ENCODE results near the gene EDN2. TPM values are rescaled to one million over a fixed set of nuclear protein-coding genes. Genes with fewer than 3 reads are reported as not detected.

Gene EDN2
- total RNA-seq, 4 donors from 2014 or later: not detected

DNA sequence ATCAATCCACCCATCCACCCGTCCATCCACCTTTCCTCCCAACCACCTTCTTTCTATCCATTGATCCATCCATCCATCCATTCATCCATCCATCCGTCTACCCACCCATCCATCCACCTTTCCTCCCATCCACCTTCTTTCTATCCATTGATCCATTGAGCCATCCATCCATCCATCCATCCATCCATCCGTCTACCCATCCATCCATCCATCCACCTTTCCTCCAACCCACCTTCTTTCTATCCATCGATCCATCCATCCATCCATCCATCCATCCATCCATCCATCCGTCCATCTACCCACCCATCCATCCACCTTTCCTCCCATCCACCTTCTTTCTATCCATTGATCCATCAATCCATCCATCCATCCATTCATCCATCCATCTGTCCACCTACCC is 5.1 kb upstream of the EDN2 start:
- TF ChIP-seq POLR2A (IDR thresholded peaks at IDR 0.05): no peak
- TF ChIP-seq, protein P1, sequence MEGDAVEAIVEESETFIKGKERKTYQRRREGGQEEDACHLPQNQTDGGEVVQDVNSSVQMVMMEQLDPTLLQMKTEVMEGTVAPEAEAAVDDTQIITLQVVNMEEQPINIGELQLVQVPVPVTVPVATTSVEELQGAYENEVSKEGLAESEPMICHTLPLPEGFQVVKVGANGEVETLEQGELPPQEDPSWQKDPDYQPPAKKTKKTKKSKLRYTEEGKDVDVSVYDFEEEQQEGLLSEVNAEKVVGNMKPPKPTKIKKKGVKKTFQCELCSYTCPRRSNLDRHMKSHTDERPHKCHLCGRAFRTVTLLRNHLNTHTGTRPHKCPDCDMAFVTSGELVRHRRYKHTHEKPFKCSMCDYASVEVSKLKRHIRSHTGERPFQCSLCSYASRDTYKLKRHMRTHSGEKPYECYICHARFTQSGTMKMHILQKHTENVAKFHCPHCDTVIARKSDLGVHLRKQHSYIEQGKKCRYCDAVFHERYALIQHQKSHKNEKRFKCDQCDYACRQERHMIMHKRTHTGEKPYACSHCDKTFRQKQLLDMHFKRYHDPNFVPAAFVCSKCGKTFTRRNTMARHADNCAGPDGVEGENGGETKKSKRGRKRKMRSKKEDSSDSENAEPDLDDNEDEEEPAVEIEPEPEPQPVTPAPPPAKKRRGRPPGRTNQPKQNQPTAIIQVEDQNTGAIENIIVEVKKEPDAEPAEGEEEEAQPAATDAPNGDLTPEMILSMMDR (IDR thresholded peaks at IDR 0.05 in 4 of 5, conservative IDR thresholded peaks at IDR 0.05 in 1 of 5): no peak
- no peak for DNase-seq
- H3K27me3 ChIP-seq: no peaks in the 10 kb centered on the region
- peaks cover 13 to 22% of the 10 kb centered on the region in 2 donors for H3K4me1 ChIP-seq
- no peak for ATAC-seq
- no peaks in the 10 kb centered on the region for H3K9me3 ChIP-seq
- no peaks in the 10 kb centered on the region for H3K36me3 ChIP-seq
- no peak overlapping the region for H3K4me3 ChIP-seq
- H3K27ac ChIP-seq: no peak overlapping the region
- in situ Hi-C loops (cut with MboI; ENCODE audit: low sequenced_read_pairs in 4 of 4) (no loop called here), intact Hi-C loops (cut with DNase I; ENCODE audit: low total_unique reads) (no loop called here)

DNA sequence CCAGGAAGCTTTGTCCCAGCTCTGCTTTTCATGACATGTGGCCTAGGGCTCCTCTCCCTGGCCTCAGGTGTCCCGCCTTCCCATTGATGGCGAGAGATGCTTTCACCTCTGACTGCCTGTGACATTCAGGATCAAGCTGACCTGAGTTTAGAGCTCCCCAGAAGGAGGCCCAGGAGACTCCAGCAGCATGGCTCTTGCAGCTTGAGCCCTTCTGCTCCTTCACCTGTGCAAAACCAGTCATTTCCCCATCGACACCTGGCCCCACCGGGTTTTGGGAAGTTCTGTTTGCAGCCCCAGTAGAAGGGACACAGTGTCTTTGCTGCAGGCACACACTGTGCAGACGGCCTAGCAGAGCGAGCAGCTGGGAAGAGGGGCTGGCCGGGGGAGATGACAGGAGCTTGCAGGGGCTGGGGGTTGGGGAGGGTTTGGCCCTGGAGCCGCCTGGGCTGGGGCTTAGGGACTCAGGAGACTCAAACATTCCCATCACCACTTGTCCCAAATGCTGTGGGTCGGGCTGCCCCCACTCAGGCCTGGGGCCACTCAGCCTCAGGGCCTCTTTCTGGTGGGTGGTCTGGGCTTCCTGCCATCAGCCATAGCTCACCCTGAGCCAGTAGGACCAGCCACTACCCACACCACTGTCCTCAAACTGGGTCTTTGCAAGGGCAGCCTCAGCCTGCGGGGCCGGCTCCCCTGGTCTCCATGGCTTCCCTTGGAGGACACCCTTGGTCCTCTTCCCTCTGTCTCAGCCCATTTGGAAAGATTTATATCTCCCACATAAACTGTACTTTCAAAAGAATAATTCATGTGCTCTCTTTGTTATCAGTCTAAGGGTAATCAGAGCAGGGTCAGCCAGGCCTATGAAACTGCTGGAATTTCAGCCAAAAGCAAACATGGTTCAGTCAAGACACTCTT is 3.8 kb upstream of the EDN2 start:
- Histone ChIP-seq H3K9me3 (no peaks in the 10 kb centered on the region), H3K27me3 (no peaks in the 10 kb centered on the region), H3K4me1 (peaks cover 23 to 35% of the 10 kb centered on the region in 2 donors), H3K4me3 (no peak overlapping the region), H3K27ac (no peak overlapping the region), H3K36me3 (no peaks in the 10 kb centered on the region)
- in situ Hi-C loops (cut with MboI; ENCODE audit: low sequenced_read_pairs in 4 of 4): no loop called here
- peak in 1 of 2 donors; percentile 7 for DNase-seq
- intact Hi-C loops (cut with DNase I; ENCODE audit: low total_unique reads): no loop called here
- TF ChIP-seq, protein P1 (IDR thresholded peaks at IDR 0.05 in 4 of 5, conservative IDR thresholded peaks at IDR 0.05 in 1 of 5): no peak
- TF ChIP-seq POLR2A (IDR thresholded peaks at IDR 0.05): no peak
- no peak for ATAC-seq

GRCh38 chr1:41487126-41488039 is 2.9 kb upstream of the EDN2 start:
- H3K4me3 ChIP-seq: no peak overlapping the region

GRCh38 chr1:41486371-41487125 is 2.1 kb upstream of the EDN2 start:
- in situ Hi-C loops (cut with MboI; ENCODE audit: low sequenced_read_pairs in 4 of 4) (no loop called here), intact Hi-C loops (cut with DNase I; ENCODE audit: low total_unique reads) (no loop called here)
- no peaks in the 10 kb centered on the region for H3K36me3 ChIP-seq
- ATAC-seq: peak in 1 of 2 donors; percentile 43
- H3K27ac ChIP-seq: peak overlapping the region; percentile 46 to 80 (median 60)
- no peaks in the 10 kb centered on the region for H3K27me3 ChIP-seq
- TF ChIP-seq, protein P1 (IDR thresholded peaks at IDR 0.05 in 4 of 5, conservative IDR thresholded peaks at IDR 0.05 in 1 of 5): no peak
- TF ChIP-seq POLR2A (IDR thresholded peaks at IDR 0.05): no peak
- no peaks in the 10 kb centered on the region for H3K9me3 ChIP-seq
- peaks cover 31 to 45% of the 10 kb centered on the region in 2 donors for H3K4me1 ChIP-seq
- no peak overlapping the region for H3K4me3 ChIP-seq
- DNase-seq: no peak

More at GRCh38 chr1:41487126-41488039, 2.9 kb upstream of the EDN2 start:
- TF ChIP-seq, protein P1 (IDR thresholded peaks at IDR 0.05 in 4 of 5, conservative IDR thresholded peaks at IDR 0.05 in 1 of 5): no peak
- no peak for TF ChIP-seq POLR2A (IDR thresholded peaks at IDR 0.05)
- Histone ChIP-seq H3K36me3 (no peaks in the 10 kb centered on the region), H3K27ac (peak overlapping the region; percentile 46 to 80 (median 60)), H3K9me3 (no peaks in the 10 kb centered on the region), H3K4me1 (peaks cover 31 to 44% of the 10 kb centered on the region in 2 donors), H3K27me3 (no peaks in the 10 kb centered on the region)
- in situ Hi-C loops (cut with MboI; ENCODE audit: low sequenced_read_pairs in 4 of 4): no loop called here
- ATAC-seq: no peak
- intact Hi-C loops (cut with DNase I; ENCODE audit: low total_unique reads): no loop called here
- peak in 1 of 2 donors; percentile 9 for DNase-seq
